Activated CD8-positive, alpha-beta T cell treated with anti-CD3 and anti-CD28 coated beads, Interleukin-2, amount 10 ng/mL, durations not matched to agents 7 days and 5 days (primary cell): ENCODE measurements around the gene C12orf56. TPM values are rescaled to one million over a fixed set of nuclear protein-coding genes. Genes with fewer than 3 reads are reported as not detected.
A peak's percentile ranks its signal among the peaks of the same experiment; 100 is the strongest.
"Not testable (repeated sequence)": the region's sequence is repeated elsewhere in the genome, so short reads cannot be mapped to it uniquely, and the experiment has no call there.

Experiments
- ATAC-seq: fragments of 150-1000 bp; cut with Tn5 transposase; one replicate; pipeline ENCODE4 v1.10.0; 2021; ENCODE audit warnings: moderate library complexity
- CTCF ChIA-PET: fragments of 350-600 bp; sonication (Branson Sonifier 250); formaldehyde crosslinking; loops from one replicate; lab custom pipeline; 2021; ENCODE audit warnings: antibody characterized with exemption; lab: Charles Lee
- POLR2A ChIA-PET: fragments of 350-600 bp; sonication (Branson Sonifier 250); formaldehyde crosslinking; loops from one replicate; lab custom pipeline; 2021; ENCODE audit warnings: antibody characterized with exemption; lab: Charles Lee
- DNase-seq: peaks from one replicate; pipeline ENCODE4 v3.0.0-alpha.2; 2020
- H3K27ac Mint-ChIP-seq: one replicate; pipeline ENCODE4 v1.8.0; 2021; ENCODE audit warnings: mild to moderate bottlenecking, mixed read lengths
- H3K27me3 Mint-ChIP-seq: one replicate; pipeline ENCODE4 v1.8.0; 2021; ENCODE audit warnings: low read depth, mixed read lengths
- H3K36me3 Mint-ChIP-seq: one replicate; pipeline ENCODE4 v1.8.0; 2021; ENCODE audit warnings: low read depth, mixed read lengths
- H3K4me1 Mint-ChIP-seq: one replicate; pipeline ENCODE4 v1.8.0; 2021; ENCODE audit warnings: low read depth, mixed read lengths
- H3K4me3 Mint-ChIP-seq: one replicate; pipeline ENCODE4 v1.8.0; 2021; ENCODE audit warnings: mild to moderate bottlenecking, mixed read lengths
- H3K9me3 Mint-ChIP-seq: one replicate; pipeline ENCODE4 v1.8.0; 2022; ENCODE audit warnings: mixed read lengths; ENCODE audit not compliant: insufficient read depth
- total RNA-seq, 2 experiments: library from RNA; stranded (reverse); gene quantifications; one replicate each; pipeline ENCODE4 v1.2.3, GENCODE V29; 2021

Gene C12orf56
- total RNA-seq, 2 experiments from 2014 or later, result not detected

GRCh38 chr12:64222009-64222765, 168.4 kb downstream of the C12orf56 start, which contains the start of gene KICS2:
Gene KICS2, minus strand, starts transcription at chr12:64222296. Its CDS starts 59 bp downstream, at chr12:64222237.
- no peaks in the 10 kb centered on the region for H3K36me3 Mint-ChIP-seq
- POLR2A ChIA-PET, result interaction anchor here (0.6 to 1.4 kb wide), 4 partner anchors 20 to 182 kb away, joined by 3 to 6 read pairs (median 6); partner anchors contain the start of genes C12orf56 and XPOT
- H3K27ac Mint-ChIP-seq, result peak within 1 kb of the TSS; percentile 93
- peak; percentile 95 for ATAC-seq
- peak within 1 kb of the TSS; percentile 90 for H3K4me3 Mint-ChIP-seq
- H3K9me3 Mint-ChIP-seq, result no peaks in the 10 kb centered on the region
- peaks cover 34% of the 10 kb centered on the region for H3K4me1 Mint-ChIP-seq
- peak; percentile 92 for DNase-seq
- CTCF ChIA-PET, result interaction anchor here (1.1 to 1.5 kb wide), 2 partner anchors 378 to 554 kb away, joined by 3 to 4 read pairs; partner anchors contain the start of genes DPY19L2 and SRGAP1
- H3K27me3 Mint-ChIP-seq, result peaks cover 5% of the 10 kb centered on the region

GRCh38 chr12:64221651-64222008, 168.9 kb downstream of the C12orf56 start:
- Mint-ChIP-seq H3K36me3 (no peaks in the 10 kb centered on the region), H3K4me1 (peaks cover 34% of the 10 kb centered on the region), H3K9me3 (no peaks in the 10 kb centered on the region), H3K27me3 (peaks cover 3% of the 10 kb centered on the region), H3K4me3 (peak overlapping the region; percentile 90), H3K27ac (peak overlapping the region; percentile 93)
- CTCF ChIA-PET, result interaction anchor here (1.1 to 1.5 kb wide), 3 partner anchors 182 to 553 kb away, joined by 3 to 4 read pairs (median 3); partner anchors contain the start of genes DPY19L2 and SRGAP1
- peak; percentile 28 for ATAC-seq
- peak; percentile 58 for DNase-seq
- POLR2A ChIA-PET, result interaction anchor here (0.6 to 1.4 kb wide), 3 partner anchors 19 to 169 kb away, joined by 3 to 6 read pairs (median 6); partner anchors contain the start of gene C12orf56

GRCh38 chr12:64220046-64220445, 170.5 kb downstream of the C12orf56 start:
- Mint-ChIP-seq H3K4me3 (no peak overlapping the region), H3K9me3 (no peaks in the 10 kb centered on the region), H3K27ac (no peak overlapping the region), H3K36me3 (peaks cover 4% of the 10 kb centered on the region), H3K4me1 (peaks cover 34% of the 10 kb centered on the region), H3K27me3 (peaks cover under 1% of the 10 kb centered on the region)
- ATAC-seq (no peak), DNase-seq (no peak)
- ChIA-PET POLR2A (no interaction called here), CTCF (interaction anchor here (1.5 kb wide), 1 partner anchor 183 kb away, joined by 3 read pairs; no protein-coding TSS in a partner anchor)

GRCh38 chr12:64219145-64219544, 171.4 kb downstream of the C12orf56 start:
- DNase-seq (no peak), ATAC-seq (no peak)
- POLR2A ChIA-PET, result interaction anchor here (1.9 kb wide), 1 partner anchor 11 kb away, joined by 4 read pairs; no protein-coding TSS in a partner anchor
- Mint-ChIP-seq H3K27me3 (no peaks in the 10 kb centered on the region), H3K9me3 (no peaks in the 10 kb centered on the region), H3K4me1 (peaks cover 34% of the 10 kb centered on the region), H3K4me3 (peak overlapping the region; percentile 48), H3K27ac (peak overlapping the region; percentile 26), H3K36me3 (peaks cover 4% of the 10 kb centered on the region)
- CTCF ChIA-PET, result interaction anchor here (1.5 kb wide), 1 partner anchor 11 kb away, joined by 4 read pairs; no protein-coding TSS in a partner anchor

DNA sequence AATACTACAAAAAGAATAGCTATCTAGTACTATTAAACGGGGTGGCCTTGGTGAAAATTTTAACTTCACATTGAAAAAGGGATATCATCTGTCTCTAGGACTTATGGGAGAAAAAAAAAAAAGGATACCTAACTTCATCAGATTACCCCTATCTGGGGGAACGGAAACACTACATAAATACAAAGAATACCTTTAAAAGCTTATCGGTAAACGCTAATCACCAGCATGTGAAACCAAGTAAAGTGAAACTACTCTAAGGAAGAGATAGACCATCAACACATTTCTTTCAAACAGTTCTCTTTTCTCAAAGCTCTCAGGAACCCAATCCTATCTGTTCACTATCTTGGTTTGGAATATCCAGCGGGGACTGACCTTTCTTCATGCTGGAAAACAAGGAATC, 172.0 kb downstream of the C12orf56 start:
- H3K9me3 Mint-ChIP-seq, result no peaks in the 10 kb centered on the region
- H3K36me3 Mint-ChIP-seq, result peaks cover 4% of the 10 kb centered on the region
- ATAC-seq (no peak), DNase-seq (no peak)
- CTCF ChIA-PET, result interaction anchor here (1.0 to 1.5 kb wide), 3 partner anchors 11 to 379 kb away, joined by 3 to 4 read pairs (median 4); no protein-coding TSS in a partner anchor
- peak overlapping the region; percentile 58 for H3K4me3 Mint-ChIP-seq
- no peaks in the 10 kb centered on the region for H3K27me3 Mint-ChIP-seq
- POLR2A ChIA-PET, result interaction anchor here (1.9 kb wide), 1 partner anchor 11 kb away, joined by 4 read pairs; no protein-coding TSS in a partner anchor
- peaks cover 34% of the 10 kb centered on the region for H3K4me1 Mint-ChIP-seq
- H3K27ac Mint-ChIP-seq, result peak overlapping the region; percentile 56

- H3K27me3 Mint-ChIP-seq, H3K9me3 Mint-ChIP-seq, DNase-seq, ATAC-seq, H3K36me3 Mint-ChIP-seq, H3K27ac Mint-ChIP-seq, H3K4me3 Mint-ChIP-seq: not testable (repeated sequence)
- peaks cover 34% of the 10 kb centered on the region for H3K4me1 Mint-ChIP-seq
- ChIA-PET POLR2A (interaction anchor here (0.6 to 1.9 kb wide), 2 partner anchors 10 to 52 kb away, joined by 3 to 4 read pairs; no protein-coding TSS in a partner anchor), CTCF (interaction anchor here (1.3 to 1.5 kb wide), 2 partner anchors 10 to 378 kb away, joined by 4 read pairs; no protein-coding TSS in a partner anchor)
Measured at GRCh38 chr12:64217643-64218042, 172.9 kb downstream of the C12orf56 start.

DNA sequence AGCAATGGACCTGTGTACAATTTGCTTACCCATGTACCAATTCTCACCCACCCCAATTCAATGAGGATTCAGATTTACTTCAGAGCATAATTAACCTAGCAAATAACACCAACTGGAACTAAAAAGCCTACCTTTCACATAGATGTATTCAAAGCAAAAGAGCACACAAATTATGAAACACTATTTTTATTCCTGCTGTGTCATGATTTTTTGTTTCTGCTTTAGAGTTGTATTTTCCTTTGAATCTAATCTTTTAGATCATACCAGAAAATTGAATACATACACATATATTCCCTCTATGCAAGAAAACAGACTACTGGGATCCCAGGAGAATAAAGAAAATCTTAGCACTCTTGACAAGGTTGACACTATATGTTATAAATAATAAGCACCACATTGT, 174.3 kb downstream of the C12orf56 start:
- no peaks in the 10 kb centered on the region for H3K27me3 Mint-ChIP-seq
- H3K9me3 Mint-ChIP-seq, result no peaks in the 10 kb centered on the region
- ATAC-seq (no peak), DNase-seq (no peak)
- ChIA-PET CTCF (no interaction called here), POLR2A (no interaction called here)
- peaks cover 9% of the 10 kb centered on the region for H3K36me3 Mint-ChIP-seq
- H3K4me3 Mint-ChIP-seq, result no peak overlapping the region
- H3K4me1 Mint-ChIP-seq, result peaks cover 26% of the 10 kb centered on the region
- no peak overlapping the region for H3K27ac Mint-ChIP-seq

Other genes with a start within 250 kb of the C12orf56 start
- 1 to 10 TPM; 7.7 to 9.9 TPM for gene KICS2, start 168.5 kb downstream of the C12orf56 start, total RNA-seq
- gene XPOT, start 13.6 kb upstream of the C12orf56 start, total RNA-seq, result 100 to 1,000 TPM; 102 to 110 TPM
- gene TBK1, start 61.4 kb upstream of the C12orf56 start, total RNA-seq, result 10 to 100 TPM; 25.0 to 31.7 TPM
- gene RASSF3, start 219.7 kb upstream of the C12orf56 start, total RNA-seq, result 10 to 100 TPM; 61.7 to 63.7 TPM